Measurements from ENCODE around the gene STRC.
"Not testable (repeated sequence)": the region's sequence is repeated elsewhere in the genome, so short reads cannot be mapped to it uniquely, and the experiment has no call there.

The STRC gene

DNA sequence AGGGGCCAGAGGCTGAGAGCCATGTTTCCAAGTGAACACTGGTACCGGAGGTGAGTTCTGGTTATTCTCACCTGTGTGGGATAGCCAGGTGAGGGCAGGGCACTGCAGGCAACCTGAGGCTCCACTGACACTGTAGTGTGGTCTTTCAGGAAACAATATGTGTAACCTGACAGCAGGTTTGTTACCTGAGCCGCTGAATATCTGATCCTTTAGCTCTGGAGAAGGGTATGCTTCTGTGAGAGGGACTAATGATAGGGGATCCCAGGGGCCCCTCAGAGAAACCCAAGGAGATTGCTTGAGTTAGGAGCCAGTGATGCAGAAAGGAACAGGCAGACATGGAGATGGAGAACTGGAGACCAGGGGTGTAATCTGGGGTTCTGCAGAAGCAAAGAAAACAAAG, at the start of gene STRC:
Gene STRC (minus strand): TSS at position 101 of the 400 bp plus-strand sequence. CDS start 78 bp downstream, at position 23.
- not testable (repeated sequence) for H3K4me3 Mint-ChIP-seq, H3K36me3 Mint-ChIP-seq, H3K4me1 Mint-ChIP-seq, H3K27ac Mint-ChIP-seq, H3K9me3 Mint-ChIP-seq, ATAC-seq
- H3K27me3 Mint-ChIP-seq = peaks cover 16% of the 10 kb centered on the region

DNA sequence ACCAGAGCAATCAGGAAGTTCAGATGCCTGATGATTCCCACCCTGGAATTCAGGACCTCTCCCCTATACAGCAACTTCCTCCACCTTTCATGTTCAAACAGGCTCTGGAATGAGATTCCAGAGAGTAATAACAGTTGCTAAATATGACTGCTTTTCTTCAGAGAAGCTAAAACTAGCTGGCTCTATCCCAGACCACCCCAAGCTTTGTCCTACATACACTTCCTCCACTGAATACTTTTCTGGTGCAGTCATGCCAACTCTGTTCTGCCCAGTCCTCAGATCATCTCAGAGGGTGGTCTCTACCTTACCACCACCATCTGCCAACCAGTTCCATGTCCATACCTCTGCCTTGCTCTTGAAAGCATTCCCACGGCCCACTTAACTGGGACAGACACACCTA, 47.6 kb upstream of the STRC start:
- not testable (repeated sequence) for H3K4me1 Mint-ChIP-seq, H3K9me3 Mint-ChIP-seq

DNA sequence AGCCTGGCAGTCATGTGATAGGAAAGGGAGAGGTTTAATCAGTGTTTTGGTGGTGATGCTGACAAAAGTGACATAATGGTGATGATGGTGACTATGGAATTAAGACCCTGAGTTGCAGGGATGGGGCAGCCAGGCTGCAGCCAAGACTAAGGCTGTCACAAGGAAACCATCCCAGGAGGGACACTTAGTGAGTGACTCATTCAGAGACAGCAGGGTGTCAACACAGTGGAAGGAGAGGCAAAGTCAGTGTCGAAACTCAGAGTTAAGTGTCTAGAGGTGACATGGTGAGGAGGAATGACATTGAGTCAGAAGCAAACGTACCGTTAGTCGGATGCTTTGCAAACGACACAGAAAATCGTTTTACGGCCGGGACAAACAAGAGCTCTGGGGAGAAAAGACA, 44.7 kb upstream of the STRC start:
- H3K4me3 Mint-ChIP-seq, H3K4me1 Mint-ChIP-seq, ATAC-seq, H3K9me3 Mint-ChIP-seq, H3K27ac Mint-ChIP-seq, H3K36me3 Mint-ChIP-seq, H3K27me3 Mint-ChIP-seq: not testable (repeated sequence)

More for the DNA sequence above, 47.6 kb upstream of the STRC start:
- H3K4me3 Mint-ChIP-seq, H3K27ac Mint-ChIP-seq, H3K27me3 Mint-ChIP-seq, ATAC-seq, H3K36me3 Mint-ChIP-seq: not testable (repeated sequence)

DNA sequence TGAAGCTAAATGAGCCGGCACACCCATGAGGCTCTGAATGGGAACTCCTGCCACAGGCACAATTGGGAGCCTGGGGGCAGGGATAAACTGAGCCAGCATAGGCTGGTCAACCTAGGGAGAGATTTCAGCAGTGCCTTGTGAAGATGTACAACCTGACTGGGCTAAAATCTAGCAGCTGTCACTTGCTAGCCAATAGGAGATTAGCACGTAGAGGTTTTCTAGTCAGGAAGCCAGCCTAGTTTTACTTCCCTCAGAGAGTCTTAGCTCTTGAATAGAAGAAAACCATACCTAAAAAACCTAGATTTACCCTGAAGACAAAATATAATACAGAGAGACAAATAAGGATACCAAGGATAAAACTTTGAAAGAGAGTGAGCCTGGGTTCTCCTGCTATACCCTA, 43.7 kb upstream of the STRC start:
- peak; percentile 55 for ATAC-seq
- H3K36me3 Mint-ChIP-seq = peaks cover 10% of the 10 kb centered on the region
- not testable (repeated sequence) for H3K4me3 Mint-ChIP-seq, H3K27ac Mint-ChIP-seq, H3K9me3 Mint-ChIP-seq, H3K4me1 Mint-ChIP-seq, H3K27me3 Mint-ChIP-seq

DNA sequence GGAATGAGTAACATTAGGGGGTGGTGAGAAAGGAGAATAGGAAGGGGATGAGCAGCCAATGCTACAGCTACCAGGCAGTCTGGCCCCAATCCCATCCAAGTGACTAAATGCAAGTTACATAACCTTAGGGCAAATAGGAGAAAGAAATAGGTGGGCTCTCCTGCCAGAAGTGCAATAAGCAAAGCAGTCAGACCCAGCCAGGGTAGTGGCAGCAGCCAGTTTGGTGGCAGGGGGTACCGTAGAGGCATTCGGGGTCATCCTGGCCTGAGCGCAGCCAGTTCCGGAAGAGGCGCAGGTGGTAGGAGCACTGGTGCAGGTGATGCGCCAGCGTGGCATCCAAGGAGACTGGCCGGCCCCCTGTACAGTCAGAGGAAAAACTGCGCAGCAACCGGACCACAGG, 41.1 kb upstream of the STRC start:
- not testable (repeated sequence) for H3K4me3 Mint-ChIP-seq, H3K4me1 Mint-ChIP-seq, H3K27me3 Mint-ChIP-seq, ATAC-seq, H3K27ac Mint-ChIP-seq, H3K9me3 Mint-ChIP-seq
- H3K36me3 Mint-ChIP-seq = peaks cover 10% of the 10 kb centered on the region

DNA sequence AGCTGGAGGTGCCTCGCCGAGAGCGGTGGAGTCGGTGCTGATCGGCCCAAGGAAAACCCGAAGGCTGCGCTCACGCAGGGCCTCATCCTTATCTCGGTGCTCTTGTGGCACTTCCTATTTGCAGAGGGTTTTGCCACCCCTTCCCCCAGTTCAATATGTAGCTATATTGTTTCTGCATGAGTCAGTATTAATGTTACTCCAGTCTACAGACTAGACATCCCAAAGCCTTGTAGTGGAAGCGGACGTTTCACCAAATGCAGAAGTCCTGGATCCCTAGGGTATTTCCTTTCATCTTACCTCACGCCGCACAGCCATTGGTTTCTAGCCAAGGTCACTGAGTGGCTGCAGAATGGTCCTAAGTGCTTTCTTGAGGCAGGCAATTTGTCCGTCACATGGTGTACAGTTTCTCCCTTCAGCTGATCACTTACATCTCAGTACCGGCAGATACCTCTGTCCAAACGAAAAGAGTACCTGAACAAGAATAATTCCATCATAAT, 30.9 kb upstream of the STRC start:
- ATAC-seq = not testable (repeated sequence)
- peaks cover 12% of the 10 kb centered on the region for H3K4me1 Mint-ChIP-seq

DNA sequence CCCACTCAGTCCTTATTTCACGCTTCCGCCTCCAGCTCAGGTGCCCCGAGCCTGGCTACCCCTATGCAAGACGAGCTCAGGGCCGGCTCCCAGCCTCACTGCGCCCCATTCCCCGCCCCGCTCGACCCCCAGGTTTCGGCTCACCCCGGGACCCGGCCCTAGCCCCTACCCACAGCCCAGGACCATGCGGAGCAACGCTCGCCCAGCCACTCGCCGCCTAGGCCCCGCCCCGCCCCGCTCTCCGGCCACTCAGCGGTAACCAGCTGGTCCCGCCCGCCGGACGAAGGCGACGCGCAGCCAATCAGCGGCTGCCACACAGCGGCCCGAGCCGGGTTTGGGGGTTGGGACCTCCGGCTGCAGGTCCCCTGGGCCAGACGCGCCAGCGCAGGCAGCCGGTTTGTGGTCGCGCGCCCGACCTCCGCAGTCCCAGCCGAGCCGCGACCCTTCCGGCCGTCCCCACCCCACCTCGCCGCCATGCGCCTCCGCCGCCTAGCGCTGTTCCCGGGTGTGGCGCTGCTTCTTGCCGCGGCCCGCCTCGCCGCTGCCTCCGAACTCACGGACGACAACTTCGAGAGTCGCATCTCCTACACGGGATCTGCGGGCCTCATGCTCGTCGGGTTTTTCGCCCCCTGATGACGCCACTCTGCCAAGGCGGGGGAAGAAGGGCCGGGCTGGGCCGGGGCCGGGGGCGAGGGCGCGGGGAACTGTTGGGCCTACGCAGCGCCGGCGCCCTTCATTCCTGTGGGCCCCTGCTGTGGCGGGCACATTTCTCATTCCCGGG, 30.2 kb upstream of the STRC start, which contains the start of gene CATSPER2:
Gene CATSPER2 (minus strand): TSS at position 196 of the 781 bp plus-strand sequence. CDS start 783 bp downstream, outside the sequence.
- no peak for ATAC-seq
- no peaks in the 10 kb centered on the region for H3K9me3 Mint-ChIP-seq
- peaks cover 24% of the 10 kb centered on the region for H3K36me3 Mint-ChIP-seq
- H3K4me3 Mint-ChIP-seq = no peak within 1 kb of the TSS
- H3K27me3 Mint-ChIP-seq = no peaks in the 10 kb centered on the region
- peaks cover 12% of the 10 kb centered on the region for H3K4me1 Mint-ChIP-seq
- no peak within 1 kb of the TSS for H3K27ac Mint-ChIP-seq

More for the DNA sequence above, 30.9 kb upstream of the STRC start:
- not testable (repeated sequence) for H3K4me3 Mint-ChIP-seq, H3K27me3 Mint-ChIP-seq, H3K9me3 Mint-ChIP-seq, H3K27ac Mint-ChIP-seq
- peaks cover 24% of the 10 kb centered on the region for H3K36me3 Mint-ChIP-seq

DNA sequence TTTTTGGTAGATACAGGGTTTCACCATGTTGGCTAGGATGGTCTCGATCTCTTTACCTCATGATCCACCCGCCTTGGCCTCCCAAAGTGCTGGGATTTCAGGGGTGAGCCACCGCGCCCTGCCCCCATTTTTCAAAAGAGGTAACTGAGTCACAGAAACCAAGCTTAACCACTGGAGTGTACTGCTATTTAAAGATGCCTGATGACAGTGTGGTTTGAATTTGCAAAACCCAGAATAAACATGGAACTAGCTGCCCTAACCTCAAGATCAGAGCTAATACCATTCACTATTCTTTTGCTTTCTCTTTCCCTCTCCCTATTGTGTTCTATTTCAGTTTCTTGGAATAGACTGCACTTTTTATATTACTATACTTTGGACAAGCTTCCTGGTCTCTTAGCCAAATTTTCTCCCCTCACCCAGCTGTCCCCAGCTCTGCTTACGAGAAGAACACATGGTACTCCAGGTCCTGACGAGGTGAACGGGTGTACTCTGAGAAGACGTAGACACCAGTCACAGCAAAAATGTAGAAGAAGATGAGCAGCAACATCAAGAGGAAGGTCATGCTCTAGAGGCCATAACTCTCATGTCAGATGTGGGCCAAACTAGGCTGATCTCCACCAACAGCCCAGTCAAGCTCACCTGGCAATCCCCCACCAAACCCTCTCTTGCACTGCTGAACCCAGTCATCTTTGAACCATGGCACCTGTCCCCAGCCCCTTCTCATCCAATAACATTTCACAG, 20.0 kb upstream of the STRC start:
- not testable (repeated sequence) for H3K36me3 Mint-ChIP-seq, H3K9me3 Mint-ChIP-seq, H3K4me1 Mint-ChIP-seq, H3K27ac Mint-ChIP-seq, H3K27me3 Mint-ChIP-seq
- ATAC-seq = peak; percentile 51
- peak overlapping the region; percentile 21 for H3K4me3 Mint-ChIP-seq

DNA sequence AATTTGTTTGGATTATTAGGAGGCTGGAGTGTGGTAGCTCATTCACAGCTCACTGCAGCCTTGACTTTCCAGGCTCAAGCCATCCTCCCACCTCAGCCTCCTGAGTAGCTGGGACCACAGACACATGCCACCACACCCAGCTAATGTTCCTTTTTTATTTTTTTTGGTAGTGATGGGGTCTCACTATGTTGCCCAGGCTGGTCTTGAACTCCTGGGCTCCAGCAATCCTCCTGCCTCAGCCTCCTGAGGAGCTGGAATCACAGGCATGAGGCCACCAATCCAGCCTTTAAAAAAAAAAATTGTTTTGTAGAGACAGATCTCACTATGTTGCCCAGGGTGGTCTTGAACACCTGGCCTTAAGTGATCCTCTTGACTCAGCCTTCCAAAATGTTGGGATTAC, 8.3 kb upstream of the STRC start:
- H3K9me3 Mint-ChIP-seq, H3K4me3 Mint-ChIP-seq, ATAC-seq, H3K27ac Mint-ChIP-seq, H3K27me3 Mint-ChIP-seq, H3K36me3 Mint-ChIP-seq, H3K4me1 Mint-ChIP-seq: not testable (repeated sequence)

DNA sequence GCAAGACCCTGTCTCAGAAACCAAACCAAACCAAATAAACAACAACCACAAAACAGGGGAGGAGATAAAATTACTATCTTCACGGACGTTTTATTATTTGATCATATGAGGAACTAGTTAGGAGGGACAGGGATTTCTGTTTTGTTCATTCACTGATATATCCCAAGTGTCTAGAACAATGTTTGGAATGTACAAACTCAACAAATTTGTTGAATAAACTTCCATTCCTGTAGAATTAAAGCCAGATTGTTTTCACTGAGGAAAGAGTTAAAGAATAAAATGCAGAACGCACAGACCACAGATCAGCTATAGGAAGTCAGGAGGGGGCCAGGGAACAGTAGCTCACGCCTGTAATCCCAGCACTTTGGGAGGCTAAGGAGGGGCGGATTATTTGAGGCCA, 6.5 kb upstream of the STRC start:
- Mint-ChIP-seq H3K9me3 (no peaks in the 10 kb centered on the region), H3K36me3 (no peaks in the 10 kb centered on the region), H3K27ac (no peak overlapping the region), H3K27me3 (peaks cover 5% of the 10 kb centered on the region), H3K4me3 (no peak overlapping the region), H3K4me1 (no peaks in the 10 kb centered on the region)
- no peak for ATAC-seq

DNA sequence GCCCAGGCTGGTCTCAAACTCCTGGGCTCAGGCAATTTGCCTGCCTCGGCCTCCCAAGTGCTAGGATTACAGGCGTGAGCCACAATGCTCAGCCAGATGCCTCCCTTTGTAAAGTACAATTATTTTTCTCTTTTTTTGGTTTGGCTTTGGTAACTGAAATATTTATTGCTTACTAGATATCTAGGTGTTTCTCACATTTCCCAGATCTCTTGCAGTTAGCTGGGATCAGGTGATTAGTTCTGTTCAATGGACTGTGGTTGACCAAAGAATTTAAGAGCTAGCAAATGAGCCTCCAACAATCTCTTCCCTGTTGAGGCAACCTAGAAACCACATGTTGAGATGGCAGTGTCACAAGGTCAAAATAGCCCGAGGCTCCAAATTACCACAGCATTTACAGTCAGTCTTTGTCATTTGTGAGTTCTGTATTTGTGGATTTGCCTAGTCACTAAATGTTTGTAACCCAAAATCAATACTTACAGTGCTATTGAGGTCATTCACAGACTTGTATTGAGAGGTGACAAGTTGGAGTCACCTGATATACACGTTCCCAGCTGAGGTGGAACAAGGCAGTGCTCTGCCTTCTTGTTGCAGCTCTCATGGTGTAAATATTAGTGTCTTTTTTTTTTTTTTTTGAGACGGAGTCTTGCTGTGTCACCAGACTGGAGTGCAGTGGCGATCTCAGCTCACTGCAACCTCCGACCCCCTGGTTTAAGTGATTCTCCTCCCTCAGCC, 3.6 kb upstream of the STRC start:
- not testable (repeated sequence) for ATAC-seq, H3K36me3 Mint-ChIP-seq, H3K4me3 Mint-ChIP-seq, H3K4me1 Mint-ChIP-seq, H3K9me3 Mint-ChIP-seq, H3K27ac Mint-ChIP-seq
- peaks cover 16% of the 10 kb centered on the region for H3K27me3 Mint-ChIP-seq

DNA sequence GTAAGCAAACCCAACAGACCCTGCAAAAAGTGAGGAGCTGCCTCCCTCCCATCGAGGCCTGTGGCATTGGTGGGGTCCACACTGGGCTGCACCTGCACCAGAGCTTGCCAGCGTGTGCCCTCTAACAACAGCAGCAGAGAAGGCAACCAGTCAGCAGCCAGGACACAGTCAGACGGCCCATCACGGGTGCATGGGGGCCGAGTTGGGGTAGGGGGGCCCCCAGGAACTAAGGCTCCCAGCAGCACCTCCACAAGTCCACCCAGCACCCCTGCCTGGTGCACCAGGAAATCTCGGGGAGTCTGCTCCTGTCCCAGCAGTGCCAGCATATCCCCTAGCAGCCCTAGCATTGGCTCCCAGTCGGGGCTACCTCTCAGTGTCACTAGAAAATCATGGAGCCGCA, 850 bp downstream of the STRC start:
- H3K9me3 Mint-ChIP-seq, H3K36me3 Mint-ChIP-seq, H3K4me1 Mint-ChIP-seq, H3K4me3 Mint-ChIP-seq, H3K27ac Mint-ChIP-seq, ATAC-seq: not testable (repeated sequence)
- H3K27me3 Mint-ChIP-seq = peaks cover 16% of the 10 kb centered on the region

DNA sequence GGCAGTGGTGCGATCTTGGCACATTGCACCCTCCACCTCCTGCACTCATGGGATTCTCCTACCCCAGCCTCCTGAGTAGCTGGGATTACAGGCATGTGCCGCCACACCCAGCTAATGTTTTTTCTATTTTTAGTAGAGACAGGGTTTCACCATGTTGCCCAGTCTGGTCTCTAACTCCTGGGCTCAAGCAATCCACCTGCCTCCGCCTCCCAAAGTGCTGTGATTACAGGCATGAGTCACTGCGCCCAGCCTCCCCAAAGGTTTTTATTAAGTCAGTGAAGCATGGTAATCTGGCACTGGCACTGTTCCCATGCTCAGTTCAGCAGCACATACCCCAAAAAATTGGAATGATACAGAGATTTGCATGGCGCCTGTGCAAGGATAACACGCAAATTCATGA, 16.4 kb downstream of the STRC start:
- H3K4me3 Mint-ChIP-seq, H3K36me3 Mint-ChIP-seq, ATAC-seq, H3K27ac Mint-ChIP-seq, H3K9me3 Mint-ChIP-seq, H3K4me1 Mint-ChIP-seq: not testable (repeated sequence)
- H3K27me3 Mint-ChIP-seq = peaks cover 43% of the 10 kb centered on the region

DNA sequence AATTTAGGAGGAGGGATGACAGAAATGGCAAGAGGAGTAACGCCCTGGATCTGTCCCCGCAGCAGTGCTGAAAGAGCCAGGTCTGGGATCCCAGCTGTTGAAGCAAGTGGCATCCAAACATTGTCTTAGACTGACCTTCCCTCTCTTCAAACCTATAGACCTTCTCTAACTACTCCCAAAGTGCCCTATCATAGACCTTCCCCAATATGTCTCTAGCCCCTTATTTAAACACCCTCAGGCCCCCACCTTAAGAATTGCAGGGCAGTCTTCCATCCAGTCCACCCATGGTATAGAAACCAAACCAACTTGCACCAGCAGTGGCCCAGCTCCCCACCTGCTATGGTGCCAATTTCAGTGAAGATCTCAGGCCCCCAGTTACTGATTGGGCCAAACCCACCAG, 18.4 kb downstream of the STRC start:
- ATAC-seq, H3K27ac Mint-ChIP-seq, H3K9me3 Mint-ChIP-seq, H3K4me1 Mint-ChIP-seq, H3K36me3 Mint-ChIP-seq, H3K4me3 Mint-ChIP-seq: not testable (repeated sequence)
- H3K27me3 Mint-ChIP-seq = peaks cover 53% of the 10 kb centered on the region

DNA sequence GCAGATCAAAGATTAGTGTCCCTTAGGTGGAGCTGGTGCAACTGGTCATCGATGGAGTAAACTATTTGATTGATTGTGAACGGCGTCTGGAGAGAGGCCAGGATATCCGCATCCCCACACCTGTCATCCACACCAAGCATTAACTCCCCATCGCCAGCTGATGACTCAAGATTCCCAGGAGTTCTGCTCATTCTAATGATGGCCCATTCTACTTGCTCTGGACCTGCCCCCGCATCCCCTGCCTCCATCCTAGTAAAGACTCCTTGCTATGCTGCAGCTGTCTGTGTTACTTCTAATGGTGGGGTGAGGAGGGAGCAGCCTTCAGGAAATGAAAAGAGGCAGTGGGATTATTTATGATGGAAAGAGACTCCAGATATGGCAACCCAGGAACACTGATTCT, 19.5 kb downstream of the STRC start:
- ATAC-seq, H3K9me3 Mint-ChIP-seq, H3K27ac Mint-ChIP-seq, H3K4me1 Mint-ChIP-seq, H3K4me3 Mint-ChIP-seq, H3K36me3 Mint-ChIP-seq: not testable (repeated sequence)
- H3K27me3 Mint-ChIP-seq = peaks cover 53% of the 10 kb centered on the region

Data from stimulated activated memory B cell treated with anti-CD40 and anti-IgM and Interleukin-4, amounts not matched to agents 10 μg/mL and 1 μg/mL and 100 μg/mL, for 72 hours (primary cell).